Psoas muscle (tissue), 8 donors: ENCODE data around the gene LRRC4C. TPM values are rescaled to one million over a fixed set of nuclear protein-coding genes. Genes with fewer than 3 reads are reported as not detected.

Source experiments
- ATAC-seq, 4 donors: fragments of 200-7000 bp; cut with Tn5 transposase; one replicate each; pipeline ENCODE4 v1.9.1; 2020; ENCODE audit warnings: moderate library complexity in 3 of 4, mild to moderate bottlenecking in 2 of 4
- DNase-seq, 2 donors: peaks; one replicate each; pipeline ENCODE4 v3.0.0-alpha.2; 2020
- H3K27ac ChIP-seq: fragments of 200-600 bp; one replicate; pipeline ENCODE4 v1.8.0; 2022
- H3K27me3 ChIP-seq, 3 donors: fragments of 200-600 bp in 1 of 3; one replicate each; pipeline versions ENCODE4 v1.6.1 to v1.8.0; 2013 to 2022; ENCODE audit warnings: low read length in 2 of 3, mild to moderate bottlenecking in 2 of 3, moderate library complexity in 1 of 3; ENCODE audit not compliant: insufficient read depth in 3 of 3
- H3K36me3 ChIP-seq, 2 donors: fragments of 200-600 bp in 1 of 2; one replicate each; pipeline versions ENCODE4 v1.6.1 to v1.8.0; 2013 to 2022; ENCODE audit warnings: low read depth in 1 of 2, mild to moderate bottlenecking in 1 of 2, moderate library complexity in 1 of 2; ENCODE audit not compliant: insufficient read depth in 1 of 2
- H3K4me1 ChIP-seq: fragments of 200-600 bp; one replicate; pipeline ENCODE4 v1.8.0; 2022
- H3K4me3 ChIP-seq: fragments of 200-600 bp; one replicate; pipeline ENCODE4 v1.8.0; 2022; ENCODE audit warnings: mild to moderate bottlenecking
- H3K9me3 ChIP-seq: fragments of 200-600 bp; one replicate; pipeline ENCODE4 v1.8.0; 2022
- WGBS, 3 donors: extraction: QIAGEN DNeasy Blood & Tissue Kit; methylation state at CpG; one replicate each; pipeline versions ENCODE4 v1.1.6 to v1.1.7; 2013; 5-methylcytosine and 5-hydroxymethylcytosine counted together
- intact Hi-C, 2 donors: fragments of 100-400 bp; cut with DNase I; formaldehyde crosslinking; loops; one replicate each; pipeline versions ENCODE4 v1.11.0 to v1.14.2; 2022
- polyA plus RNA-seq, 3 donors: library from polyadenylated mRNA; stranded (reverse); fragments of 200-250 nt; gene quantifications; one replicate each; pipeline ENCODE4 v1.2.3, GENCODE V29; 2013
- total RNA-seq, 4 donors: library from RNA; stranded (reverse); fragmentation: NEBNext Ultra II Directional in 2 of 4; extraction: Animal tissue kit (Norgen Biotek cat#: 25700) in 2 of 4; gene quantifications; one replicate each; pipeline versions ENCODE4 v1.2.1 to v1.2.4, GENCODE V29; 2021 to 2023
- TF ChIP-seq, protein P1 (sequence below): fragments of 200-600 bp; IDR thresholded peaks from one replicate; pipeline ENCODE4 v1.8.0; 2022; ENCODE audit warnings: antibody characterized with exemption
- donor health status: healthy with polysubstance abuse.
- donor health status: DM: no; HTN: no; CAD: no; lungs with moderate emphysema.
- donor health status: Bipolar disorder and iron deficiency.
- donor health status: healthy.
- donor health status: DM: yes; HTN: yes; CAD: no.
- donor health status: DM: no; HTN: no; CAD: no.
- donor health status: DM: no; HTN: no; CAD: no.
- donor health status: DM: yes; HTN: yes; CAD: no.

The LRRC4C gene
- total and polyA plus RNA-seq, 7 donors: 0.04 to 0.34 (median 0.12) TPM; not detected in 1

DNA sequence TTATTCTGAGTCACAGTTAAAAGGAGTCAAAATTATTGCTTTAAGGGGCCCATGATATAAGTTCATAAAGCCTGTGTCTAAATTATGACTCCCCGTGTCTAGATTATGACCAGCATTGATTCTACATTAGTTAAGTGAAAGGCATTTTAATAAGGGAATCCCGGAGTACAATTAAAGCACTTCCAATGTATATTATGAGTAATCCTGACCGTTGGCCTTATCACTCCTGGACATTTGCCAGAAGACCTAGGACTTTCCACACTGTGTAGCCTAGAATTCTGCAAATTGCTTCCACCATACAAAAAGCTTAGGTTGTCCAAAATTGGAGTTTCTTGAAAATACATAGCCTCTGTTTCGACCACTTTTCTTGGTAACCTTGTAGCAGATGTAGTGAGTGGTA is 1292.6 kb downstream of the LRRC4C start:
- no peak for DNase-seq
- intact Hi-C loops: no loop called here
- Histone ChIP-seq H3K4me1 (no peaks in the 10 kb centered on the region), H3K36me3 (no peaks in the 10 kb centered on the region), H3K9me3 (no peaks in the 10 kb centered on the region), H3K27ac (no peak overlapping the region), H3K4me3 (no peak overlapping the region), H3K27me3 (no peaks in the 10 kb centered on the region)
- ATAC-seq: no peak
- TF ChIP-seq, protein P1, sequence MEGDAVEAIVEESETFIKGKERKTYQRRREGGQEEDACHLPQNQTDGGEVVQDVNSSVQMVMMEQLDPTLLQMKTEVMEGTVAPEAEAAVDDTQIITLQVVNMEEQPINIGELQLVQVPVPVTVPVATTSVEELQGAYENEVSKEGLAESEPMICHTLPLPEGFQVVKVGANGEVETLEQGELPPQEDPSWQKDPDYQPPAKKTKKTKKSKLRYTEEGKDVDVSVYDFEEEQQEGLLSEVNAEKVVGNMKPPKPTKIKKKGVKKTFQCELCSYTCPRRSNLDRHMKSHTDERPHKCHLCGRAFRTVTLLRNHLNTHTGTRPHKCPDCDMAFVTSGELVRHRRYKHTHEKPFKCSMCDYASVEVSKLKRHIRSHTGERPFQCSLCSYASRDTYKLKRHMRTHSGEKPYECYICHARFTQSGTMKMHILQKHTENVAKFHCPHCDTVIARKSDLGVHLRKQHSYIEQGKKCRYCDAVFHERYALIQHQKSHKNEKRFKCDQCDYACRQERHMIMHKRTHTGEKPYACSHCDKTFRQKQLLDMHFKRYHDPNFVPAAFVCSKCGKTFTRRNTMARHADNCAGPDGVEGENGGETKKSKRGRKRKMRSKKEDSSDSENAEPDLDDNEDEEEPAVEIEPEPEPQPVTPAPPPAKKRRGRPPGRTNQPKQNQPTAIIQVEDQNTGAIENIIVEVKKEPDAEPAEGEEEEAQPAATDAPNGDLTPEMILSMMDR: no peak
- WGBS, 3 donors: 74 to 80% (median 80%) methylated on average over 4 of the region's 4 CpGs

DNA sequence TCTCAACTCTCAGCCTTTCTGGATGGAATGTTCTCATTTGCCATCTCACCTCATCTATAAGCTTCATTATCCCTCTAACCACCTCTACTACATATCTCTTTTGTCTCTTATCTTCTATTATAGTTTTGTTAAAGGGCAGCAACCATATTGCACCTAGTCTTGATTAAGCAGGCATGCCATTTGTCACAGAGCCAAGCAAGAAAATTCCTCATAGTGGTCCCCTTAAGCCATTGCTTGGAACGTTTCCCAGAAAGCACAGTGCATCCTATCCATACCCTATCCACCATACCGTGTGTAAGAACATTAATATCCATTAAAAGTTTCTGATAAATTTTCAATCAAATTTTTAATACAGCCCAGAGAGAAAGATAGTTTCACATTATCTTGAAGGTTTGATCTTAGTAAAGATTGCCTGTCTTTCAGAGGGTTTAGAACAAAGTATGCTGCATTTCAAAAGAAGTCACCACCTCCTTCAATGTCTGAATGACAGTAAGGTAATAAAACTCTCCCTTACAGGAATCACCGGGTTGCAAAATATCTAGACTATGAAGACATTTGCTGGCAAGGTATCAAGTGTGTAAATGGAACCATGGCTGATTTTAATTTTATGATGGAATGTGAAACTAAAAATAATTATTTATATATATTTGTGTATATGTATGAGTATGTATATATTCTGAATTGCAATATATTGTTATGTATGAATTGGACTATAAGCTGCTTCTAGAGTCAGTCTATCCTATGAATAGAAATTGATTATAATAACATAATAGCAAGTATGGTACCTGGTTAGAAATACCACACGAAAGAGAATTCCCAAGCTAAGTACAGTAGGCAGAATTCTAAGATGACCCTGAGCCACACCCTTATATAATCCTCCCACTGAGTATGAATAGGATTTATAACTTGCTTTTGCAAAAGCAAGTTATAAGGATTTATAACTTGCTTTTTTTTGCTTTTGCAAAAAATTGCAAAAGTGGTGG is 1296.3 kb downstream of the LRRC4C start:
- Histone ChIP-seq H3K27me3 (no peaks in the 10 kb centered on the region), H3K4me3 (no peak overlapping the region), H3K4me1 (no peaks in the 10 kb centered on the region), H3K9me3 (no peaks in the 10 kb centered on the region), H3K27ac (no peak overlapping the region), H3K36me3 (no peaks in the 10 kb centered on the region)
- 16 to 27% (median 20%) methylated on average over 4 of the region's 4 CpGs for WGBS, 3 donors
- ATAC-seq (no peak), DNase-seq (no peak)
- intact Hi-C loops: no loop called here
- TF ChIP-seq, protein P1: no peak

DNA sequence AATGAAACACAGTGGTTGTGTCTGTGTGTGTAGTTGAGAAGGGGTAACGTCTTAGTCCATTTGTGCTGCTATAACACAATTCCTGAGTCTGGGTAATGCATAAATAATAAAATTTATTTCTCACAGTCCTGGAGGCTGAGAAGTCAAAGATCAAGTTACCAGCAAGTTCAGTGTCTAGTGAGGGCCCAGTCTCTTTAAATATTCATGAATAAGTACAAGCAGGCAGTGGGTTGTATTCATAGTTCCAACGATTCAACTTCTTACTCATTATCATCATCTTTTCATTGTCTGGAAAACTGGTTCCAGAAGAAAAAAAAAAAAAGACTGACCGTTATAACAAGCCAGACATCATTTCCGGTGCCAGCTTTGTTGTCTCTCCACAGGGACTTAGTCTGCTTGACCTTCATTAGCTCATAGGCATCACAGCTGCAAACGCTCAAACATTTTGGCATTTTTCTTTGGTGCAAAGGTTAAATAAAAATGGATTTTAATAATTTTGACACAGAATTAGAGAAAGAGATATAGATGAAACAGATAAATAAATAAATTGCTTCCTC is 1297.5 kb downstream of the LRRC4C start:
- Histone ChIP-seq H3K4me1 (no peaks in the 10 kb centered on the region), H3K36me3 (no peaks in the 10 kb centered on the region), H3K9me3 (no peaks in the 10 kb centered on the region), H3K27me3 (no peaks in the 10 kb centered on the region), H3K27ac (no peak overlapping the region), H3K4me3 (no peak overlapping the region)
- TF ChIP-seq, protein P1: no peak
- DNase-seq: no peak
- ATAC-seq: no peak
- WGBS, 3 donors: 19 to 33% (median 25%) methylated on average over 5 of the region's 5 CpGs
- intact Hi-C loops: no loop called here

DNA sequence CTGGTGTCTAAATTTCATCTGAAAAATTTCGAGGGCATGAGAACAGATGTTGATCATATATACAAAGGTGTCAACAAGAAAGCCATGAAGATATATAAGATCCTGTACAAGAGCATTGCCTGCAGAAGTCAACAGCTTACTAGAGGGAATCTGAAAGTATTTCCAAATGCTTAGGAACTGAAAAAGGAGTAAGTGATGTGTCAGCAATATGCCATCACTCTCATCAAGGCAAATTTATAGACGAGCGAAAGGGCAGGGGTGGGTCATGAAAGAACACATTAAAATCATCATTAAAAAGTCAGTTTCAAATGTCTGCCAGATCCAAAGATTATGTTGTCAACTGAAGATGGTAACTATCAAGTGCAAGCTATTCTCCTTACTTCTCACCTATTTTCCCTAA is 1299.0 kb downstream of the LRRC4C start:
- WGBS, 3 donors: 69 to 74% (median 72%) methylated on average over 3 of the region's 3 CpGs
- H3K27me3 ChIP-seq: no peaks in the 10 kb centered on the region
- TF ChIP-seq, protein P1: no peak
- ATAC-seq (no peak), DNase-seq (no peak)
- no peak overlapping the region for H3K27ac ChIP-seq
- no peak overlapping the region for H3K4me3 ChIP-seq
- H3K9me3 ChIP-seq: no peaks in the 10 kb centered on the region
- no peaks in the 10 kb centered on the region for H3K4me1 ChIP-seq
- intact Hi-C loops: no loop called here
- no peaks in the 10 kb centered on the region for H3K36me3 ChIP-seq
